HG02852 (cell line): ENCODE measurements around the gene TRPC4.
"Not testable (repeated sequence)": the region's sequence is repeated elsewhere in the genome, so short reads cannot be mapped to it uniquely, and the experiment has no call there.

Experiments
- ATAC-seq: cut with Tn5 transposase; IDR thresholded peaks from one replicate; pipeline ENCODE4 v1.9.1; 2021; ENCODE audit warnings: mild to moderate bottlenecking, moderate library complexity; ENCODE audit not compliant: unreplicated experiment

Gene TRPC4

DNA sequence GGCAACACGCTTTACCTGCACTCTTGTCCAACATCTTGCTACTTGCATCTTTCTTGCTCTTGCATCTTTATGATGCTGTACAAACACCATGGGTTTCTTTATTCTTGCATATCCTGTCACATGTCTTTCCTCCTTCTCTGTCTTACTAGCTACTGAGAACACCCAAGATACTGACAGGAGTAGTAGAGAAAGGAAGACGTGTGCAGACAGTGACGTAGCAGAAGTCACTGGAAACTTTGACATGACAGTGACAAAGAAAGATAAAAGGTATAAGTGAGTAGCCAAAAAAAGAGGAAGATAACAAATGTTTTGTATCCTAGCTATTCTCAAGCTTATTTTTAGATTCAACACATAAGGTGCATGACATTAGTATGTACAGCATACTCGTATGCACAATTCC, 34.2 kb downstream of the TRPC4 start:
- ATAC-seq = no peak

DNA sequence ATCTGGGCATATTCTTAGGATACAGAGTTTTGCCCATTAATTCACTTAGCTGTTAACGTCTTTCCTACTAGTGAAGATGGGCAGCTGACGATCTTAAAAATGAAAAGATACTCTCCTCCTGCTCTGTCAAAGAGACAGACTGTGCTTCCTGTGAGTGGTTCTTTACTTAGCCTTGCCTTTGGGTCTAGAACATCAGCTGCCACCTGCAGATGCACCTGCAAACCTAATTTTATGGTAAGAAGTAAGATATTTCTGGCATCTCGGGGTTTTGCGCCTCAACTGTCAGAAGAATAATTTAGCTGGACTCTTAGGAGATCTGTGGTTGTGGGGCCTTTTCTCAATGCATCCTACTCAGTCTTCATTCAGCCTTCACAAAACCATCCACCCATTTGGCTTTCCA, 36.2 kb downstream of the TRPC4 start:
- ATAC-seq = no peak

DNA sequence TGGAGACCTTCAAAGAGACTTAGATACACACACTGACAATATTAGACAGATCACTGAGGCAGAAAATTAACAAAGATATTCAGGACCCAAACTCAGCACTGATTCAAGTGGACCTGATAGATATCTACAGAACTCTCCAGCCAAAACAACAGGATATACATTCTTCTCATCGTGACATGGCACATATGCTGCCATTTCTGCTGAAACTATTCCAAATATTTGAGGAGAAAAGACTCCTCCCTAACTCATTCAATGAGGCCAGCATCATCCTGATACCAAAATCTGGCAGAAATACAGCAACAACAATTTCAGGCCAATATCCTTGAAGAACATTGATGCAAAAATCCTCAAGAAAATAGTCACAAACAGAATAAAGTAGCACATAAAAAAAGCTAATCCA, 53.3 kb downstream of the TRPC4 start:
- ATAC-seq = no peak

DNA sequence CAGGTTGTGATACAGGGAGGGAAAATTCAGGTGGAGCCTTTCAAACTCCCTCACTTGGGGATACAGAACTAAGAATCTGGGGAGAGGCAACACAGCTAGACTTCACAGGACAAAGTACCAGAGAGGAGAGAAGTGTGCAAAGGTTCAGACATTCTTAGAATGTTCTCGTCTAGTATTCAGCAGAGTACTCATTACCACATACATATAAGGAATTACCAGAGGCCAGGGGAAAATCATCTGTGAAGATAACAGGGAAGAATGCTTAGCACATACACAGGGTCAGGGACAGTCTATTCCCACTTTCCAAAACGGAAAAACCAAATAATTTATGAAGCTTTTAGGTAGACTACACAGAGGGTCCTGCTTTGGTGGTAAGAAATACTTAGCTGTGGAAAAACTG, 58.1 kb downstream of the TRPC4 start:
- ATAC-seq = no peak

GRCh38 chr13:37806666-37807065, 62.9 kb downstream of the TRPC4 start:
- ATAC-seq = no peak

GRCh38 chr13:37797631-37798030, 71.9 kb downstream of the TRPC4 start:
- no peak for ATAC-seq

GRCh38 chr13:37796795-37797194, 72.8 kb downstream of the TRPC4 start:
- not testable (repeated sequence) for ATAC-seq

DNA sequence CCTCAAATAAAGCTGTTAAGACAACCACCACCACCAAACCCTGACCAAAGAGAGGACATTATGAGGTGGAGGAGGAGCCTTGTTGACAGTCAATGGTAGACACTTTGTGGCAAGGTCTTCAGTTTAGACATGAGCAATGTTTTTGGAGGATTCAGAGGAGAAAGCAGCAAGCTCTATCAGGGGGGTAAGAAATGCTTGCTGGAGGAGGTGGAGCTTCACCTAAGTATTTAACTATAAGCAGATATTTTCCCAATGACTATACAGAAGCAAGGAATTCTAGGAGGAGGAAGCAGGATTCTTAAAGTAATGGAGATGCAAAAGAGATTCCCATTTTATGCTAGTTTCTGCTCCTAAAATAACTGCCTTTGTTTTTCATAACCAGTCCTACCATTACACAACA, 74.2 kb downstream of the TRPC4 start:
- ATAC-seq = no peak

DNA sequence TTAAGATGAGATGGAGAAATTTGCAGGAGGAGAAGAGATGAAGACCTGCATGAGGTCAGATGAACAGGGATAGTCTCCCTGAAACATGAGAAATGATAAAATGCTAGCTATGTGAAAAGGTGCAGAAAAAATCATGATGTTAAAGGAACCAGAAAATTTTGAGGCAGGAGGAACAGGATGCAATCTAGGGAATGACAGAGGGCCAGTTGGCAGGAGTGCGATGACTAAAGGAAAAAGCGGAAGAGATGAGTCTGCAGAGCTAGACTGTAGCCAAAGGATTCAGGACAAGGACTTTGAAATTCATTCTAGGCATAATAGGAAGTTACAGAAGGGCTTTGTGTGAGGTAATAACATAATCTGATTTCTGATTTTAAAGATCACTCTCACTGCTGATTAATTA, 77.9 kb downstream of the TRPC4 start:
- no peak for ATAC-seq

GRCh38 chr13:37788346-37788745, 81.2 kb downstream of the TRPC4 start:
- ATAC-seq = no peak

DNA sequence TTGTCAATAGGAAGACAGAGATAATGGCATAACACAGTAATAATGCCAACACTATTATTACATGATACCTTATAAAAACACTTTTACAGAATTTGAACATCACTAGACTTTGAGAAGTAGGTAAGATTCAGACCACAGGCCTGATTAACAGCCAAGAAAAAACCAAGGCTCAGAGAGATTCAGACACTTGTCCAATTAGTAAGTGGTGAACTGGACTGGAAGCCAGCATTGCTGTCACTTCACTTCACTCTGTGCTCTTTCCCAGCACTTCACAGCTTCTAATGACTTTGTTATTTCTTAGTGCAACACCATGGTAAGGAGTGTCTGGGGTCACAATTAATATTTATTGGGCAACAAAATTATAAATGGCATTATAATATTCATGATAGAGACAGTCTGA, 91.9 kb downstream of the TRPC4 start:
- no peak for ATAC-seq

GRCh38 chr13:37775871-37776270, 93.7 kb downstream of the TRPC4 start:
- ATAC-seq = no peak

- no peak for ATAC-seq
These were observed 96.9 kb downstream of the TRPC4 start for GRCh38 chr13:37772644-37773043.

DNA sequence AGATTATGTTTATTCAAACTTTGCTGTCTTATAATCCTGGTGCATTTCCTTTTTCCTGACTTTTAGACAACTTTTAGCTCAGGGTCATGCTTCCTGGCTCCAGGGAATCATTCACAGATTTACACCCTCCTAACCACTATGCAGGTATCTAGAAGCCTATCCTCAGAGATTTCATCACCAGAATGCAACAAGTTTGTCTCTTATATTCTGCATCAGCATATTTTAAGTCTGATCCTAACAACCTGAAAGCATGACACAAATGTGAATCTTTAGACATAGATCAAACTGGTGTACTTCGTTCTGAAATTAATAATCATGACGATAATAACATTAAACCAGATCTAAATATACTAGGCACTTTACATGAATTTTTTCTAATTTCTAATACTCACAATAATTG, 100.0 kb downstream of the TRPC4 start:
- no peak for ATAC-seq

DNA sequence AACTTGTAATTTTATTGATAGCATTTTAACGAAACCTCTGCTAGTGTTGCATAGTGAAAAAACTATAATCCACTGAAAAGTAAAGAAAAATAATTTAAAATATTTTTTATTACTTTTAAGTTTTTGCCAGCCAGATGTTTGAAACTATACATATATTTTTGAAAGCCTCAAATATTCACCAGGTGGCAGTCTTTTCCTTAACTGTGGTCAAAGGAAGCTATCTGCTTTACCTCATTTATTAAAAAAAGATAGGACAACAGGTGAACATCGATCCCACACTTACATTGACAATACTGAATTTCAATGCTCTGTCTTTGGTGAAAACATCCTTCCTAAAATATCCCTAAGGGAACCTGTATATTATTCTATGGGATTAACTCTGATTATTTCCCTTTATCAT, 100.5 kb downstream of the TRPC4 start:
- no peak for ATAC-seq

GRCh38 chr13:37766502-37766901, 103.1 kb downstream of the TRPC4 start:
- no peak for ATAC-seq

DNA sequence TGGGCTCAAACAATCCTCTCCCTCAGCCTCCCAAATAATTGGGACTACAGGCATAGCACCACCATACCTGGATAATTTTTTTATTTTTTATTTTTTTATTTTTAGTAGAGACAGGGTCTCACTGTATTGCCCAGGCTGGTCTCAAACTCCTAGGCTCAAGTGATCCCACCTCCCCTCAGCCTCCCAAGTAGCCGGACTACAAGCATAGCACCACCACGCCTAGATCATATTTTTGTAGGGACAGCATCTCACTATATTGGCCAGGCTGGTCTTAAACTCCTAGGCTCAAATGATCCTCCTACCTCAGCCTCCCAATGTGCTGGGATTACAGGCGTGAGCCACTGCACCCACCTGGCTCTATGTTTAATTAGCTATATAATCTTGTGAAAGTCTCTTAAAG, 114.2 kb downstream of the TRPC4 start:
- ATAC-seq = no peak

GRCh38 chr13:37753776-37754175, 115.8 kb downstream of the TRPC4 start:
- ATAC-seq = no peak

DNA sequence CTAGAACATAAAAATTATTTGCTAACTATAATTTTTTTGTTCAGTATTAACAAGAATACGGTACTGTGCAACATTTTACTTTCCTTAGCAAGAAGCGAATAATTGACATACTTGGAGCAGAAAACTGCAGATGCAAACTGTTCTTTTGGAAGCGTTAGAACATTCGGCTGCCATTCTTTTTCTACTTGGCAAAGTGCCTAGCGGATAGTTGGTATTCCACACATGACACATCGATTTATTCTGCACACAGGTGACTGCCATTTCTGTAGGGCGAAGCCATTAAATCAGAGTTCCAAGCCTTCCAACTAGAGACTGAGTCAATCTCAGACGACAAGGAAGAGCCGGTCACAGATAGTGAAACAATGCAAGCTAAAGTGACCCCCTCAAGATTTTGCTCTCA, 117.4 kb downstream of the TRPC4 start:
- no peak for ATAC-seq

- no peak for ATAC-seq
These were observed 118.5 kb downstream of the TRPC4 start for GRCh38 chr13:37751025-37751424.

GRCh38 chr13:37748913-37749312, 120.7 kb downstream of the TRPC4 start:
- ATAC-seq = no peak

DNA sequence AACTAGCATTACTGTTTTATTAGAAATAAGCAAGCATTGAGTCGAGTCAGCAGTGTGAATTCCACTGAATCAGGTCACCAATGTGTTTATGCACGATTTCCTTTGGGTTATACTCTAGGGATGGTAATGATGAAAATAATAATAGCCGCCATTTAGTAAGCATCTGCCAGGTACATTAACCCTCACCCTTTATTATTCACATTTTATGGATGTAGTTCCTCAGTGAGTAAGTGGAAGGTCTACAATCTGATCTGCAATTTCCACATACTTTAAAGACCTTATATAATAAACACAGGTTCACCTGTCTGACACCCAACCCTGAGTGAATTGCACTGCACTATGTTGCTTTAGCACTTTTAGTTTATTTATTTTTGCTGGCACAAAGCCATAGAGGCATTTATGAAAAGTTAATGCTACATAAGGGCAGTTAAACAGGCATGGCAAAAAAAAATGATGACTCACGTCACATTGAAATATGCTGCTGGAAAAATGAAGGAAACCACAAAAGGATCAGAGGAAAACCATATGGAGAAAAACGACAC, 122.4 kb downstream of the TRPC4 start:
- no peak for ATAC-seq

DNA sequence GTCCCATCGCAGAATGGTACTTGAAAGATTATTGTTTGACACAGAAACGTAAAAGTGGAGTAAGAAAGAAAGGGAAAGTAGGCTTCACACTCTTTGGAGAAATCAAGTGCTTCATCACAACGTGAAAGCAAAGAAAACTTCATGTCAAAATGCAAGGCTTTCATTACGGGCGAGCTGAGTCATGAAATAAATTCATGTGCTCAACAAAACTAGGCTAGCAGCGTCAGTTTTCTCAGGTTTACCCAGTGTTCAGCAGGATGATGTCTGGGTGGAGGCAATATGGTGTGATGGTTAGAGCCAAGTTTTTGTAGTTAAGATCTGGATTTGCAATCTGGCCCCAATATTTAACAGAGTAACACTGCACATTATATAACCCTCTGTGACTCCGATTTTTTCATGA, 128.0 kb downstream of the TRPC4 start:
- no peak for ATAC-seq

DNA sequence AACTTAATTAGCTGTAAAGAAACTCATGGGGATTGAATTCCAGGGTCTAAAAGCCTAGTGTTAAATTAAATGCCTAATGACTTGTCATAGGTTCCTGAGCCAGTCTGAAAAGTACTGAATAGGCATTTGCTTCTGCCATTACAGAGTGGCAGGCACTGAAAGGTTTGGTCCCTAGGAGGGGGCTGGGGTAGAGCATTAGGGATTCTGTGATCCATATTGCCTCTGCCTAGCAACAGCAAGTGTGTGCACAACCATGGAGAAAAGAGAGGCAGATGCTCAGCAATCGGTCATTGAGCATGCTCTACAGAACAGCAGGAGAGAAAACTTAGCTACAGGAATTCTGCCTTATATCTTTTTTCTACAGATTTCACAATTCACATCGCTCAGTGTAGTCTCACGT, 133.5 kb downstream of the TRPC4 start:
- ATAC-seq = no peak
